ENCODE measurements around the gene ANP32D. TPM values are rescaled to one million over a fixed set of nuclear protein-coding genes. Genes with fewer than 3 reads are reported as not detected.
"Not testable (repeated sequence)": the region's sequence is repeated elsewhere in the genome, so short reads cannot be mapped to it uniquely, and the experiment has no call there.

ANP32D gene
- total RNA-seq, 2 donors from 2014 or later: 0.78 TPM; not detected in 1

DNA sequence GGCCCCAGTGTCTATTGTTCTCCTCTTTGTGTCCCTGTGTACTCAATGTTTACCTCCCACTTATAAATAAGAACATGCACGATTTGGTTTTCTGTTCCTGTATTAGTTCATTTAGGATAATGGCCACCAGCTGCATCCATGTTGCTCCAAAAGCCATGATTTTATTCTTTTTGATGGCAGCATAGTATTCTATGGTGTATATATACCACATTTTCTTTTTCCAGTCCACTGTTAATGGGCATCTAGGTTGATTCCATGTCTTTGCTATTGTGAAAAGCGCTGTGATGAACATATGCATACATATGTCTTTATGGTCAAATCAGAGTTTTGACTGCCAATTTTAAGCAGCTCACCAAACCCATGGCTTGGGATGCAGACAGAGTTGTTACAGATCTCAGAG lies 17.2 kb upstream of the ANP32D start:
- Histone ChIP-seq H3K9me3 (no peaks in the 10 kb centered on the region), H3K36me3 (no peaks in the 10 kb centered on the region), H3K27ac (no peak overlapping the region), H3K4me3 (no peak overlapping the region), H3K27me3 (replicated peaks; ENCODE audit: insufficient read depth) (no peaks in the 10 kb centered on the region), H3K4me1 (ENCODE audit: control insufficient read depth in 1 of 2, low read depth in 2 of 2) (no peaks in the 10 kb centered on the region)
- ATAC-seq (ENCODE audit: insufficient number of reproducible peaks, low FRiP score, low read depth) (no peak), DNase-seq (ENCODE audit: low spot score) (no peak)
- TF ChIP-seq, protein P1, sequence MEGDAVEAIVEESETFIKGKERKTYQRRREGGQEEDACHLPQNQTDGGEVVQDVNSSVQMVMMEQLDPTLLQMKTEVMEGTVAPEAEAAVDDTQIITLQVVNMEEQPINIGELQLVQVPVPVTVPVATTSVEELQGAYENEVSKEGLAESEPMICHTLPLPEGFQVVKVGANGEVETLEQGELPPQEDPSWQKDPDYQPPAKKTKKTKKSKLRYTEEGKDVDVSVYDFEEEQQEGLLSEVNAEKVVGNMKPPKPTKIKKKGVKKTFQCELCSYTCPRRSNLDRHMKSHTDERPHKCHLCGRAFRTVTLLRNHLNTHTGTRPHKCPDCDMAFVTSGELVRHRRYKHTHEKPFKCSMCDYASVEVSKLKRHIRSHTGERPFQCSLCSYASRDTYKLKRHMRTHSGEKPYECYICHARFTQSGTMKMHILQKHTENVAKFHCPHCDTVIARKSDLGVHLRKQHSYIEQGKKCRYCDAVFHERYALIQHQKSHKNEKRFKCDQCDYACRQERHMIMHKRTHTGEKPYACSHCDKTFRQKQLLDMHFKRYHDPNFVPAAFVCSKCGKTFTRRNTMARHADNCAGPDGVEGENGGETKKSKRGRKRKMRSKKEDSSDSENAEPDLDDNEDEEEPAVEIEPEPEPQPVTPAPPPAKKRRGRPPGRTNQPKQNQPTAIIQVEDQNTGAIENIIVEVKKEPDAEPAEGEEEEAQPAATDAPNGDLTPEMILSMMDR (IDR thresholded peaks at IDR 0.05): no peak

DNA sequence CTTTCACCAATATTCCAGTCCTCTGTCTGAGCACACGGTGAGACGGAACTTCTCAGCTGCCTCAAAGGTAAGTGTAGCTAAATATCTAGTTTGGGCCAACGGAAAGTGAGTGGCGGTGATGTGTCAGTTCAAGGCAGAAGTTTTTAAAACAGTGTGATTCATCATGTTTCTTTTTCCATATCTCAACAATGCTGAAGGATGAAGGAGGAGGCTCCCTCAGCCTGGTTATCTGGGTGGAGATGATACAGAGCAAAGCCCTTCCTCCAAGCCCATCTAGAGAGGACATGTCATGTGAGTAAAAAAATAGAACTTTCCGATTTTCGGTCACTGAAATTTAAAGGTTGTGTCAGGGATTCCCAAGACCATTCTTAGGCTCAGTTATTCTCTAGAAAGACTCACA lies 13.1 kb upstream of the ANP32D start:
- no peaks in the 10 kb centered on the region for H3K27me3 ChIP-seq (replicated peaks; ENCODE audit: insufficient read depth)
- no peaks in the 10 kb centered on the region for H3K36me3 ChIP-seq
- H3K27ac ChIP-seq: no peak overlapping the region
- ATAC-seq (ENCODE audit: insufficient number of reproducible peaks, low FRiP score, low read depth) (no peak), DNase-seq (ENCODE audit: low spot score) (no peak)
- no peak overlapping the region for H3K4me3 ChIP-seq
- H3K4me1 ChIP-seq (ENCODE audit: control insufficient read depth in 1 of 2, low read depth in 2 of 2): no peaks in the 10 kb centered on the region
- TF ChIP-seq, protein P1 (IDR thresholded peaks at IDR 0.05): no peak
- no peaks in the 10 kb centered on the region for H3K9me3 ChIP-seq

DNA sequence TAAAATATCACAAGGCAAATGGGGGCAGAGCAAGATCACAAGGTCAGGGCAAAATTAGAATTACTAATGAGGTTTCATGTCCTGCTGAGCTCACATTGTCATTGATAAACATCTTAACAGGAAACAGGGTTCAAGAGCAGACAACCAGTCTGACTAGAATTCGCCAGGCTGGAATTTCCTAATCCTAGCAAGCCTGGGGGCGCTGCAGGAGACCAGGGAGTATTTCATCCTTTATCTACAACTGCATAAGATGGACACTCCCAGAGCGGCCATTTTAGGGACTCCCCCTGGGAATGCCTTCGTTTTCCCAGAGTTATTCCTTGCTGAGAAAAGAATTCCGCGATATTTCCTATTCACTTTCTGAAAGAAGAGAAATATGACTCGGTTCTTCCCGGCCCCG lies 3.3 kb upstream of the ANP32D start:
- not testable (repeated sequence) for H3K4me1 ChIP-seq (ENCODE audit: control insufficient read depth in 1 of 2, low read depth in 2 of 2); H3K27ac ChIP-seq; H3K36me3 ChIP-seq; ATAC-seq (ENCODE audit: insufficient number of reproducible peaks, low FRiP score, low read depth); H3K27me3 ChIP-seq (replicated peaks; ENCODE audit: insufficient read depth); DNase-seq (ENCODE audit: low spot score); H3K4me3 ChIP-seq
- peaks cover 19% of the 10 kb centered on the region for H3K9me3 ChIP-seq

DNA sequence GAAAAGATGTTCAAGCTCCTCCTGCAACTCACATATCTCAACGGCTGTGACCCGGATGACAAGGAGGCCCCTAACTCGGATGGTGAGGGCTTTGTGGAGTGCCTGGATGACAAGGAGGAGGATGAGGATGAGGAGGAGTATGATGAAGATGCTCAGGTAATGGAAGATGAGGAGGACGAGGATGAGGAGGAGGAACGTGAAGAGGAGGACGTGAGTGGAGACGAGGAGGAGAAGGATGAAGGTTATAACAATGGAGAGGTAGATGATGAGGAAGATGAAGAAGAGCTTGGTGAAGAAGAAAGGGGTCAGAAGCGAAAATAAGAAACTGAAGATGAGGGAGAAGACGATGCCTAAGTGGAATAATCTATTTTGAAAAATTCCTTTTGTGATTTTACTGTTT lies 702 bp downstream of the ANP32D start:
- no peaks in the 10 kb centered on the region for H3K4me1 ChIP-seq (ENCODE audit: control insufficient read depth in 1 of 2, low read depth in 2 of 2)
- ATAC-seq (ENCODE audit: insufficient number of reproducible peaks, low FRiP score, low read depth) (no peak), DNase-seq (ENCODE audit: low spot score) (no peak)
- H3K27me3 ChIP-seq (replicated peaks; ENCODE audit: insufficient read depth): no peaks in the 10 kb centered on the region
- no peak overlapping the region for H3K27ac ChIP-seq
- TF ChIP-seq, protein P1 (IDR thresholded peaks at IDR 0.05): no peak
- H3K36me3 ChIP-seq: no peaks in the 10 kb centered on the region
- H3K4me3 ChIP-seq: no peak overlapping the region
- H3K9me3 ChIP-seq: peaks cover 19% of the 10 kb centered on the region

DNA sequence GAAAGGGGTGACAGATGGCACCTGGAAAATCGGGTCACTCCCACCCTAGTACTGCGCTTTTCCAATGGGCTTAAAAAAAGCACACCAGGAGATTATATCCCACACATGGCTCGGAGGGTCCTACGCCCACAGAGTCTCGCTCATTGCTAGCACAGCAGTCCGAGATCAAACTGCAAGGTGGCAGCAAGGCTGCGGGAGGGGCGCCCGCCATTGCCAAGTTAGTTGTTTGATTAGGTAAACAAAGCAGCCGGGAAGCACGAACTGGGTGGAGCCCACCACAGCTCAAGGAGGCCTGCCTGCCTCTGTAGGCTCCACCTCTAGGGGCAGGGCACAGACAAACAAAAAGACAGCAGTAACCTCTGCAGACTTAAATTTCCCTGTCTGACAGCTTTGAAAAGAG lies 2.1 kb downstream of the ANP32D start:
- not testable (repeated sequence) for H3K27ac ChIP-seq; H3K27me3 ChIP-seq (replicated peaks; ENCODE audit: insufficient read depth); H3K36me3 ChIP-seq; H3K4me1 ChIP-seq (ENCODE audit: control insufficient read depth in 1 of 2, low read depth in 2 of 2); DNase-seq (ENCODE audit: low spot score); ATAC-seq (ENCODE audit: insufficient number of reproducible peaks, low FRiP score, low read depth); H3K4me3 ChIP-seq
- H3K9me3 ChIP-seq: peaks cover 11% of the 10 kb centered on the region

DNA sequence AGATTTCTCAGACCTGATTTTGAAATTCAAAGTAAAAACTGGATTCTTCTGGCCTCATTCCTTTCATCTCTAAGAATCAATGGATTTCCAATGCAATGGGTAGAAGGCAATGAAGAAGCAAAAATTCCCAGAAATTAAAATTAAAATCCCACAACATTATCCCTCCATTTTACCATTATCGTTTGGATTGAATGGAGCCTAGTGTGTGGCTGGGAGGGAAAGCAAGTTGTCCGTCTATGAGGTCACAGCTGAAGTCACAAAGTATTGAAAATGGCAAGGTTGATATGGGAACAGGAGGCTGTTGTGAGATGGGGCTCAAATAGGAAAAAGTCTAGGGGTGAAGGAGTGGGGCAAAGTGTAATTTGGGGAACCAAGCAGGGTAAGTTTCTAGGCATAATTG lies 9.8 kb downstream of the ANP32D start, which contains the start of gene C12orf54:
TSS of gene C12orf54 (plus strand) at position 301 of the 400 bp plus-strand sequence. CDS start 799 bp downstream, outside the sequence.
- no peak for ATAC-seq (ENCODE audit: insufficient number of reproducible peaks, low FRiP score, low read depth)
- Histone ChIP-seq H3K36me3 (no peaks in the 10 kb centered on the region), H3K4me3 (no peak within 1 kb of the TSS), H3K27me3 (replicated peaks; ENCODE audit: insufficient read depth) (no peaks in the 10 kb centered on the region), H3K9me3 (no peaks in the 10 kb centered on the region), H3K4me1 (ENCODE audit: control insufficient read depth in 1 of 2, low read depth in 2 of 2) (no peaks in the 10 kb centered on the region), H3K27ac (no peak within 1 kb of the TSS)
- DNase-seq (ENCODE audit: low spot score): no peak
- TF ChIP-seq, protein P1 (IDR thresholded peaks at IDR 0.05): no peak
